ENCODE results near the gene CEMIP.

DNA sequence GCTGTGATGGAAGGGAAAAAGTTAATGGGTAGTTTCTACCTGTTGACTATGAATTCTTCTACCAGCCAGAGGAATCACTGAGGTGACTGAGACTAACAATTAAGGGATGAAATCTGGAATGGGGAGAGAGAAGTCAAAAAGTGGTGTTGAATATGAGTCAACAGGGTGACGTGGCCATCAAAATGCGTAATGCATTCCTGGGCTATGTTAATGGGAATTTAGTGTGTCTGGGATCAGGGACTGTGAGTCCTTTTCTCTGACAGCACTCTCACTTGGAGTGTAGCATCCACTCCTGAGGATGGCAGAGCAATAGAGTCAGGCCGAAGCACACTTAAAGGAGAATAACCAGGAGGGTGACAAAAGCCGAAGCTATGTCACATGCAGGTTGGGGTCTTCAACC lies 150.1 kb downstream of the CEMIP start:
- no peak for TF ChIP-seq EZH2phosphoT487 (IDR thresholded peaks at IDR 0.05; ENCODE audit: low read depth, severe bottlenecking, unreplicated experiment)
- TF ChIP-seq, protein P1, sequence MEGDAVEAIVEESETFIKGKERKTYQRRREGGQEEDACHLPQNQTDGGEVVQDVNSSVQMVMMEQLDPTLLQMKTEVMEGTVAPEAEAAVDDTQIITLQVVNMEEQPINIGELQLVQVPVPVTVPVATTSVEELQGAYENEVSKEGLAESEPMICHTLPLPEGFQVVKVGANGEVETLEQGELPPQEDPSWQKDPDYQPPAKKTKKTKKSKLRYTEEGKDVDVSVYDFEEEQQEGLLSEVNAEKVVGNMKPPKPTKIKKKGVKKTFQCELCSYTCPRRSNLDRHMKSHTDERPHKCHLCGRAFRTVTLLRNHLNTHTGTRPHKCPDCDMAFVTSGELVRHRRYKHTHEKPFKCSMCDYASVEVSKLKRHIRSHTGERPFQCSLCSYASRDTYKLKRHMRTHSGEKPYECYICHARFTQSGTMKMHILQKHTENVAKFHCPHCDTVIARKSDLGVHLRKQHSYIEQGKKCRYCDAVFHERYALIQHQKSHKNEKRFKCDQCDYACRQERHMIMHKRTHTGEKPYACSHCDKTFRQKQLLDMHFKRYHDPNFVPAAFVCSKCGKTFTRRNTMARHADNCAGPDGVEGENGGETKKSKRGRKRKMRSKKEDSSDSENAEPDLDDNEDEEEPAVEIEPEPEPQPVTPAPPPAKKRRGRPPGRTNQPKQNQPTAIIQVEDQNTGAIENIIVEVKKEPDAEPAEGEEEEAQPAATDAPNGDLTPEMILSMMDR (IDR thresholded peaks at IDR 0.05; ENCODE audit: poor library complexity), result no peak
- no peak for TF ChIP-seq EZH2 (IDR thresholded peaks at IDR 0.05; ENCODE audit: borderline replicate concordance)
